Renal cortex interstitium (tissue), 11 donors: ENCODE results near the gene DAP. TPM values are rescaled to one million over a fixed set of nuclear protein-coding genes. Genes with fewer than 3 reads are reported as not detected.
"Not testable (repeated sequence)": the region's sequence is repeated elsewhere in the genome, so short reads cannot be mapped to it uniquely, and the experiment has no call there.

ENCODE experiments used
- DNase-seq, 11 donors: peaks; one replicate each; pipeline ENCODE4 v3.0.0-alpha.2; 2013; ENCODE audit warnings: low read depth in 9 of 11, low spot score in 4 of 11; ENCODE audit errors: extremely low read depth in 1 of 11
- polyA plus RNA-seq, 3 donors: library from polyadenylated mRNA; unstranded; fragments of 120-200 nt; gene quantifications; one replicate each; pipeline ENCODE4 v1.2.1, GENCODE V29; 2013; ENCODE audit not compliant: insufficient read length in 3 of 3

DAP gene
- polyA plus RNA-seq, 3 donors: 115 to 126 (median 116) TPM

- no peak for DNase-seq
These were observed 93.5 kb downstream of the DAP start for GRCh38 chr5:10667431-10668057.

- DNase-seq: no peak
These were observed 94.3 kb downstream of the DAP start for GRCh38 chr5:10666531-10667299.

- DNase-seq: no peak
These were observed 95.2 kb downstream of the DAP start for GRCh38 chr5:10665799-10666198.

- not testable (repeated sequence) for DNase-seq
These were observed 96.8 kb downstream of the DAP start for GRCh38 chr5:10664180-10664769.

- no peak for DNase-seq
These were observed 97.4 kb downstream of the DAP start for GRCh38 chr5:10663489-10664179.

- no peak for DNase-seq
These were observed 98.2 kb downstream of the DAP start for GRCh38 chr5:10662661-10663488.

GRCh38 chr5:10662083-10662482, 99.0 kb downstream of the DAP start:
- DNase-seq: no peak

GRCh38 chr5:10661401-10661800, 99.6 kb downstream of the DAP start:
- DNase-seq: no peak

- DNase-seq: no peak
These were observed 100.2 kb downstream of the DAP start for GRCh38 chr5:10660720-10661387.

GRCh38 chr5:10660135-10660534, 100.9 kb downstream of the DAP start:
- no peak for DNase-seq

- no peak for DNase-seq
These were observed 102.8 kb downstream of the DAP start for GRCh38 chr5:10658265-10658664.

- no peak for DNase-seq
These were observed 104.8 kb downstream of the DAP start for GRCh38 chr5:10655972-10656830.

GRCh38 chr5:10655161-10655971, 105.7 kb downstream of the DAP start:
- DNase-seq: no peak

GRCh38 chr5:10654566-10654965, 106.5 kb downstream of the DAP start:
- DNase-seq: no peak

GRCh38 chr5:10653751-10654400, 107.2 kb downstream of the DAP start:
- no peak for DNase-seq

- DNase-seq: no peak
These were observed 108.0 kb downstream of the DAP start for GRCh38 chr5:10653043-10653442.
